ENCODE results near the gene NUDT3. TPM values are rescaled to one million over a fixed set of nuclear protein-coding genes. Genes with fewer than 3 reads are reported as not detected.

NUDT3 gene
- total and polyA plus RNA-seq, 9 of the 15 experiments (the other 6 are each of a cell fraction or from before 2014, with no cell fraction given), result 5.4 to 81.2 (median 56.4) TPM

DNA sequence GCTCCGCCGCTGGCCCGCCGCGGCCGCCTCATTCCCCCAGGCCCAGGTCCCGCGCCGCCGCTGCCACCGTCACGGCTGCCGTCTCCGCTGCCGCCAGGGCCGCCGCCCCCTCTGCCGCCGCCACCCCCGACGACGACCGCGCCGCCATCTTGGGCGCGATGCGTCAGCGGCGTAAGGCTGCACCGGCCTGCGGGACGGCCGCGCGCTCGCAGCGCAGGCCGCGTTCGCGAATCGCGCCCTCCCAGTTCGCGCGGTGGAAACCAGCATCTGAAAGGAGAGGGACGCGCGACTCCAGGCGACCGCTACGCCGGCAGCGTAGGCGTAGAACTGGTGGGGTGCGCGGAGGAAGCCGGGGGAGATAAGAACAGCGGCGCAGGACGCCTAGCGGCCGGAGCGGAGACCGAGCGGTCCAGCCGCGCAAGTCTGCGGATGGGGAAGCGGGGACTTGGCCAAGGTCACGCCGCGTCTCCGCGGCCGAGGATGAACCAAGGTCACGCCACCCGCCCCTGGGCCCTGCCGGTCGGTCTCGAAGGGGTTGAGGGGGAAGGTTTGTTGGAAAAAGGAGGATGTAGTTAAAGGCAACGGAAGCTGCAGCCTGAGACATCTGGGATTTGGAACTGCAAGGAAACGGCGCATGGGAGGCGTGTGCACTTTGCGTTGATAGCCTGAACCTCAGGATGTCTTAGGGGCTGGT, at the start of gene NUDT3 (continued):
- TF ChIP-seq MAFK (IDR thresholded peaks at IDR 0.05; ENCODE audit: low read length) (no peak), ZBTB34 (CRISPR knock-in tag; IDR thresholded peaks at IDR 0.05) (no peak), ZBTB2 (IDR thresholded peaks at IDR 0.05) (peak; percentile 63; the same call in 1 of the 2 replicates), HEY1 (CRISPR knock-in tag; IDR thresholded peaks at IDR 0.05; ENCODE audit: borderline replicate concordance) (no peak), RBM25 (IDR thresholded peaks at IDR 0.05; ENCODE audit: low read depth, low read length, severe bottlenecking) (no peak), SIN3B (IDR thresholded peaks at IDR 0.05; ENCODE audit: low read depth) (peak; percentile 75), CBFA2T2 (conservative IDR thresholded peaks at IDR 0.05) (no peak), ZNF197 (CRISPR knock-in tag; IDR thresholded peaks at IDR 0.05; ENCODE audit: low read depth) (0 out of 2 replicates have a peak, but pooled peaks have one; percentile 29), CBFA2T3 (IDR thresholded peaks at IDR 0.05) (peak; percentile 39; the same call in 1 of the 2 replicates), ZBTB33 (CRISPR knock-in tag; IDR thresholded peaks at IDR 0.05) (peak; percentile 93), MTF1 (CRISPR knock-in tag; IDR thresholded peaks at IDR 0.05; ENCODE audit: borderline replicate concordance) (no peak), CBX1 (IDR thresholded peaks at IDR 0.05; ENCODE audit: low read depth) (peak; percentile 75), HNRNPK (IDR thresholded peaks at IDR 0.05; ENCODE audit: low read depth, low read length, poor library complexity, severe bottlenecking) (peak; percentile 100), USF1 (CRISPR knock-in tag; IDR thresholded peaks at IDR 0.05) (no peak)
- TF ChIP-seq, protein P1, sequence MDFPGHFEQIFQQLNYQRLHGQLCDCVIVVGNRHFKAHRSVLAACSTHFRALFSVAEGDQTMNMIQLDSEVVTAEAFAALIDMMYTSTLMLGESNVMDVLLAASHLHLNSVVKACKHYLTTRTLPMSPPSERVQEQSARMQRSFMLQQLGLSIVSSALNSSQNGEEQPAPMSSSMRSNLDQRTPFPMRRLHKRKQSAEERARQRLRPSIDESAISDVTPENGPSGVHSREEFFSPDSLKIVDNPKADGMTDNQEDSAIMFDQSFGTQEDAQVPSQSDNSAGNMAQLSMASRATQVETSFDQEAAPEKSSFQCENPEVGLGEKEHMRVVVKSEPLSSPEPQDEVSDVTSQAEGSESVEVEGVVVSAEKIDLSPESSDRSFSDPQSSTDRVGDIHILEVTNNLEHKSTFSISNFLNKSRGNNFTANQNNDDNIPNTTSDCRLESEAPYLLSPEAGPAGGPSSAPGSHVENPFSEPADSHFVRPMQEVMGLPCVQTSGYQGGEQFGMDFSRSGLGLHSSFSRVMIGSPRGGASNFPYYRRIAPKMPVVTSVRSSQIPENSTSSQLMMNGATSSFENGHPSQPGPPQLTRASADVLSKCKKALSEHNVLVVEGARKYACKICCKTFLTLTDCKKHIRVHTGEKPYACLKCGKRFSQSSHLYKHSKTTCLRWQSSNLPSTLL (IDR thresholded peaks at IDR 0.05), result no peak
- TF ChIP-seq, protein P2, sequence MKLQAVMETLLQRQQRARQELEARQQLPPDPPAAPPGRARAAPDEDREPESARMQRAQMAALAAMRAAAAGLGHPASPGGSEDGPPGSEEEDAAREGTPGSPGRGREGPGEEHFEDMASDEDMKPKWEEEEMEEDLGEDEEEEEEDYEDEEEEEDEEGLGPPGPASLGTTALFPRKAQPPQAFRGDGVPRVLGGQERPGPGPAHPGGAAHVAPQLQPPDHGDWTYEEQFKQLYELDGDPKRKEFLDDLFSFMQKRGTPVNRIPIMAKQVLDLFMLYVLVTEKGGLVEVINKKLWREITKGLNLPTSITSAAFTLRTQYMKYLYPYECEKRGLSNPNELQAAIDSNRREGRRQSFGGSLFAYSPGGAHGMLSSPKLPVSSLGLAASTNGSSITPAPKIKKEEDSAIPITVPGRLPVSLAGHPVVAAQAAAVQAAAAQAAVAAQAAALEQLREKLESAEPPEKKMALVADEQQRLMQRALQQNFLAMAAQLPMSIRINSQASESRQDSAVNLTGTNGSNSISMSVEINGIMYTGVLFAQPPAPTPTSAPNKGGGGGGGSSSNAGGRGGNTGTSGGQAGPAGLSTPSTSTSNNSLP (IDR thresholded peaks at IDR 0.05; ENCODE audit: borderline replicate concordance, low read depth, low read length), result no peak
- TF ChIP-seq, protein P3, sequence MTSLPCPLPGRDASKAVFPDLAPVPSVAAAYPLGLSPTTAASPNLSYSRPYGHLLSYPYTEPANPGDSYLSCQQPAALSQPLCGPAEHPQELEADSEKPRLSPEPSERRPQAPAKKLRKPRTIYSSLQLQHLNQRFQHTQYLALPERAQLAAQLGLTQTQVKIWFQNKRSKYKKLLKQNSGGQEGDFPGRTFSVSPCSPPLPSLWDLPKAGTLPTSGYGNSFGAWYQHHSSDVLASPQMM (CRISPR knock-in tag; IDR thresholded peaks at IDR 0.05), result no peak
